GM04503 (cell line): ENCODE data around the gene MGAT4A.
"Not testable (repeated sequence)": the region's sequence is repeated elsewhere in the genome, so short reads cannot be mapped to it uniquely, and the experiment has no call there.

ENCODE experiments used
- DNase-seq: peaks from one replicate; pipeline ENCODE4 v3.0.0-alpha.2; 2012; ENCODE audit warnings: low read depth

The MGAT4A gene

GRCh38 chr2:98759827-98760625 lies 29.1 kb upstream of the MGAT4A start:
- no peak for DNase-seq

GRCh38 chr2:98759338-98759737 lies 28.4 kb upstream of the MGAT4A start:
- DNase-seq: no peak

- DNase-seq: peak; percentile 74
Observed at GRCh38 chr2:98757904-98758421, 27.0 kb upstream of the MGAT4A start.

GRCh38 chr2:98753801-98754200 lies 22.9 kb upstream of the MGAT4A start:
- DNase-seq: no peak

GRCh38 chr2:98752711-98753110 lies 21.8 kb upstream of the MGAT4A start:
- DNase-seq: not testable (repeated sequence)

- DNase-seq: no peak
Observed at GRCh38 chr2:98751748-98752147, 20.8 kb upstream of the MGAT4A start.

- no peak for DNase-seq
Observed at GRCh38 chr2:98750593-98751282, 19.8 kb upstream of the MGAT4A start.

GRCh38 chr2:98749066-98749450 lies 18.1 kb upstream of the MGAT4A start:
- DNase-seq: no peak

- DNase-seq: no peak
Observed at GRCh38 chr2:98748292-98749065, 17.5 kb upstream of the MGAT4A start.

GRCh38 chr2:98747888-98748287 lies 17.0 kb upstream of the MGAT4A start:
- DNase-seq: no peak

GRCh38 chr2:98746426-98746825 lies 15.5 kb upstream of the MGAT4A start:
- no peak for DNase-seq

- DNase-seq: no peak
Observed at GRCh38 chr2:98744595-98744994, 13.7 kb upstream of the MGAT4A start.

- no peak for DNase-seq
Observed at GRCh38 chr2:98743835-98744234, 12.9 kb upstream of the MGAT4A start.

- no peak for DNase-seq
Observed at GRCh38 chr2:98739020-98739419, 8.1 kb upstream of the MGAT4A start.

- no peak for DNase-seq
Observed at GRCh38 chr2:98738304-98738703, 7.4 kb upstream of the MGAT4A start.

- DNase-seq: no peak
Observed at GRCh38 chr2:98737848-98738247, 6.9 kb upstream of the MGAT4A start.

GRCh38 chr2:98736464-98736889 lies 5.5 kb upstream of the MGAT4A start:
- DNase-seq: no peak

- DNase-seq: no peak
Observed at GRCh38 chr2:98734823-98735260, 3.9 kb upstream of the MGAT4A start.

GRCh38 chr2:98734162-98734561 lies 3.2 kb upstream of the MGAT4A start:
- DNase-seq: no peak

- DNase-seq: no peak
Observed at GRCh38 chr2:98732430-98733051, 1.6 kb upstream of the MGAT4A start.

- no peak for DNase-seq
Observed at GRCh38 chr2:98731894-98732349, 990 bp upstream of the MGAT4A start.

- DNase-seq: no peak
Observed at GRCh38 chr2:98730707-98731040, 258 bp downstream of the MGAT4A start.
